ENCODE results near the gene CCDC51.
"Not testable (repeated sequence)": the region's sequence is repeated elsewhere in the genome, so short reads cannot be mapped to it uniquely, and the experiment has no call there.

Gene CCDC51

DNA sequence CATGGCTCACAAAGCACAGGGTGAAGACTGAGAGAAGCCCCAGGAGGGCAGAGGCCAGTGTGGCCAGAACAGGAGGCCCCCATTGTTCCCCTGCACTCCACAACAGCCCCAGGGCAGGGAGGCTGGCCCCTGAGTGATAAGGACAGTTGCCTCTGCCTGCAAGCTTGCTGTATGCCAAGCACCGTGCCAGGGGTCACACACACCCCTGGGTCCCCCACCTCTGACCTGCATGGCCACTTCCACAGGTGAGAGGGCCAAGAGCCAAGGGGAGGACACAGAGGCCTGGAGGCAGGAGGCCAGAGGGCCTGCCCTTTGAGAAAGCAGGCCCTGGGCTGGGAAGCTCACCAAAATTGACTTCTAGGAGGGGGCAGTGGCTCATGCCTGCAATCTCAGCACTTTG is 30.4 kb upstream of the CCDC51 start:
- H3K4me3 Mint-ChIP-seq, result peak overlapping the region; percentile 7

DNA sequence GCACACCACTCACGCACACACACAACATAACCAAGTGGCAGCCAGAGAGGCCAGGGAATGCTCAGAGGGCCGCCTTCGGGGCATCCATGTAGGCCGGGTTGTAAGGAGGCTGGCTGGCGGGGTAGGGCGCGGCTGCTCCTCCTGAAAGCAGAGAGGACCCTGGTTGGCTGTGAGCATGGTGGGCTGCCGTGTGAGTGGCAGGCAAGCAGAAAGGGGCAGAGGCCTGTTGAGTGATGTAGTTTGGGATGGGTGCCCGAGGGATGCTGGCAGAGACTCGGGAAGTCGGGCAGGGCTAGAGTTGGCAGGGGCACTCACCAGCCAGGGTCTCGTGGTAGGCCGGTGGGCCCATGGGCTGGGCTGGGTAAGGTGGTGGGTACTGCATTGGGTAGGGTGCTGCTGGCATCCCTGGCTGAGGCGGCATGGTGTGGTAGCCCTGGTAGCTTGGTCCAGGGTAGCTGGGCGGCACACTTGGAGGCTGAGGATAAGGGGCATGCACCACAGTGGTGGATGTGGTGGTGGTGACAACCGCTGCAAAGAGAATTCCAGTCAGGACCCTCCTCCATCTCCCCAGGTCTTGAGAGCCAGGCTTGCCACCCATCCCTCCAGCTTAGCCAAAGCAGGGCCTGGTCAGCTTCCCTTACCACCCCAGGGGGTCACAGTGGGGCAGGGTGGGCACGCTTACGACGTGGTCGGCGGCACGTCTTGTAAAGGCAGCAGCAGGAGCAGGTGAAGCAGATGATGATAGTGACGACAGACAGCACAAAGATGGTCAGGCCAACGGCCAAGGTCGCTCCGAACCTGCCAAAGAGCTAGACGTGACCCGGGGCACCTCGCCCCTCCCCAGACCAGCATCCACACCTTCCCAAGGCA is 29.4 kb upstream of the CCDC51 start:
- no peaks in the 10 kb centered on the region for H3K27me3 Mint-ChIP-seq
- H3K27ac Mint-ChIP-seq, result peak overlapping the region; percentile 99
- H3K4me1 Mint-ChIP-seq (ENCODE audit: low read depth), result peaks cover 67% of the 10 kb centered on the region
- peak overlapping the region; percentile 7 for H3K4me3 Mint-ChIP-seq
- peaks cover 63% of the 10 kb centered on the region for H3K36me3 Mint-ChIP-seq (ENCODE audit: low read depth)
- no peaks in the 10 kb centered on the region for H3K9me3 Mint-ChIP-seq
- DNase-seq, result no peak

More for the DNA sequence above, 30.4 kb upstream of the CCDC51 start:
- H3K9me3 Mint-ChIP-seq, result no peaks in the 10 kb centered on the region
- H3K27ac Mint-ChIP-seq, result peak overlapping the region; percentile 99
- H3K36me3 Mint-ChIP-seq (ENCODE audit: low read depth), result peaks cover 55% of the 10 kb centered on the region
- peaks cover 68% of the 10 kb centered on the region for H3K4me1 Mint-ChIP-seq (ENCODE audit: low read depth)
- no peaks in the 10 kb centered on the region for H3K27me3 Mint-ChIP-seq
- no peak for DNase-seq

DNA sequence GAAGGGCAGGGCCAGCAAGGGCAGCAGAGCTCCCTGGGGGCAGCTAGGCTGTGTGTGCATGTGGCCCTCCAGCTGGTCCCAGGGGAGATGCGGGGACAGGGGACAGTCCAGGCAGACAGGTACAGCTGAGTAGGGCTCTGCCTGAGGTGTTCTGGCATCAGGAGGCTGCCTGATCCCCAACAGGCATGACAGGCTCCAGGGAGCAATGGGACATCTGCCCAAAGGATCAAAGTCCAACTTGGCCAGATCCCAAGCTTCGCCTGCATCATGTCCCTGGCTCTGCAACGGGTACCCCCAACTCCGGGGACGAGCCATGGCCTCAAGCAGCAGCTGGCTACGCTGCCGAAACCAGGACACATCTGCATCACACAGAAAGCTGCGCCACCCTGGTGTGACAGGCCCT is 28.4 kb upstream of the CCDC51 start:
- Mint-ChIP-seq H3K4me3 (peak overlapping the region; percentile 96), H3K27me3 (no peaks in the 10 kb centered on the region), H3K36me3 (ENCODE audit: low read depth) (peaks cover 68% of the 10 kb centered on the region), H3K9me3 (no peaks in the 10 kb centered on the region), H3K27ac (peak overlapping the region; percentile 99), H3K4me1 (ENCODE audit: low read depth) (peaks cover 62% of the 10 kb centered on the region)
- DNase-seq, result no peak

DNA sequence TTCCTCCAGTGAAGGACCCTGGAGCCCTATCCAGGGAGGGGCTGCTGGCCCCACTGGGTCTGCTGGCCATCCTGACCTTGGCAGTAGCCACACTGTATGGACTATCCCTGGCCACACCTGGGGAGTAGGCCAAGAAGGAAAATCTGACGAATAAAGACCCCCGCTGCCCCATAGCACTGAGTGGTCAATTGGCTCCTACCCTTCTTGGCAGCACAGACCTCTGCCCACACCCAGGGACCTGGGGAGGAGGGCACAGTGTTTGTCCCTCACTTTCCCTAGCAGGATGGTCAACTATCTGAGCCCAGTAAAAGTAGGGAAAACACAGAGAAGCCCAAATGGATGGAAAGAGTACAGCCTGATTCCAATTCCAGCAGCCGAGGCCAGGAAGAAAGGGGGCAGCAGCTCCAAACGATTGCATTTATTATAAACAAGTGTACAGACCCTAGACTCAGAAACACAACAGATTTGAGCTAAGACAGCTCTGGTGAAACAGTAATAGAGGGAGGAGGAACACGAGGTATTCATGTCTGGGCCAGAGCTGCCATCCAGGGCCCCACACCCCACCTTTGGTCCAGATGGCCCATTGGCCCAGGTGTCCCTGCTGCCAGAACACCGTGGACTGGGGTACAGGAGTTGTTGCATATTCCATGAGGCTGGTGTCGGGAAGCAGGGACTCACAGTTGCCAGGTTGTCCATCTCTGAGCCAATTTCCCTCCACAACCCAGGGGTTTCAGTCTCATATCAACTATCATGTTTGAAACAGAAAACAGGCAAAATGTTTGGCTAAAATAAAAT is 27.8 kb upstream of the CCDC51 start:
- no peak for DNase-seq
- Mint-ChIP-seq H3K36me3 (ENCODE audit: low read depth) (peaks cover 65% of the 10 kb centered on the region), H3K27me3 (no peaks in the 10 kb centered on the region), H3K27ac (peak overlapping the region; percentile 99), H3K9me3 (no peaks in the 10 kb centered on the region), H3K4me3 (peak overlapping the region; percentile 96), H3K4me1 (ENCODE audit: low read depth) (peaks cover 56% of the 10 kb centered on the region)

DNA sequence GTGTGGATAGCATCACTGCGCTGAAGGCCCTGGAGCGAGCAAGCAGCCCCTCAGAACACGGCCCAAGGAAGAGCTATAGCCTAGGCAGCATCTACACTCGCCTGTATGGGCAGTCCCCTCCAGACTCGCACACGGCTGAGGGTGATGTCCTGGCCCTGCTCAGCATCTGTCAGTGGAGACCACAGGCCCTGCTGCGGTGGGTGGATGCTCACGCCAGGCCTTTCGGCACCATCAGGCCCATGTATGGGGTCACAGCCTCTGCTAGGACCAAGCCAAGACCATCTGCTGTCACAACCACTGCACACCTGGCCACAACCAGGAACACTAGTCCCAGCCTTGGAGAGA is 27.2 kb upstream of the CCDC51 start:
- Mint-ChIP-seq H3K27ac (peak overlapping the region; percentile 99), H3K4me3 (peak overlapping the region; percentile 96), H3K9me3 (no peaks in the 10 kb centered on the region), H3K4me1 (ENCODE audit: low read depth) (peaks cover 55% of the 10 kb centered on the region), H3K36me3 (ENCODE audit: low read depth) (peaks cover 66% of the 10 kb centered on the region), H3K27me3 (no peaks in the 10 kb centered on the region)
- DNase-seq, result no peak

DNA sequence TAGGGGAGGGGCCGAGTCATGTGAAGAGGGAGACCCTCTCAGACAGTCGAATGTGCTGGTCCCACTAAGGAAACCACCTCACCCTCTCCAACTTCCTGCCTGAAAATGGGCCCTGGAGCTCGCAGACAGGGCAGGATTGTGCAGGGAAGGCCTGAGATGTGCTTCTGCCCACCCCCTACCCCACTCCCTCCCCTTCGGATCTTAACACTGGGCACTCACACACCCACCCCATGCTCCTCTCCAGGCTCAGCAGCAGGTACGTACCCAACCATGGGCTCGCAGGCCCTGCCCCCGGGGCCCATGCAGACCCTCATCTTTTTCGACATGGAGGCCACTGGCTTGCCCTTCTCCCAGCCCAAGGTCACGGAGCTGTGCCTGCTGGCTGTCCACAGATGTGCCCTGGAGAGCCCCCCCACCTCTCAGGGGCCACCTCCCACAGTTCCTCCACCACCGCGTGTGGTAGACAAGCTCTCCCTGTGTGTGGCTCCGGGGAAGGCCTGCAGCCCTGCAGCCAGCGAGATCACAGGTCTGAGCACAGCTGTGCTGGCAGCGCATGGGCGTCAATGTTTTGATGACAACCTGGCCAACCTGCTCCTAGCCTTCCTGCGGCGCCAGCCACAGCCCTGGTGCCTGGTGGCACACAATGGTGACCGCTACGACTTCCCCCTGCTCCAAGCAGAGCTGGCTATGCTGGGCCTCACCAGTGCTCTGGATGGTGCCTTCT is 26.6 kb upstream of the CCDC51 start:
- peaks cover 55% of the 10 kb centered on the region for H3K4me1 Mint-ChIP-seq (ENCODE audit: low read depth)
- H3K27ac Mint-ChIP-seq, result peak overlapping the region; percentile 99
- DNase-seq, result peak; percentile 68
- H3K27me3 Mint-ChIP-seq, result no peaks in the 10 kb centered on the region
- H3K36me3 Mint-ChIP-seq (ENCODE audit: low read depth), result peaks cover 68% of the 10 kb centered on the region
- H3K4me3 Mint-ChIP-seq, result peak overlapping the region; percentile 96
- no peaks in the 10 kb centered on the region for H3K9me3 Mint-ChIP-seq

DNA sequence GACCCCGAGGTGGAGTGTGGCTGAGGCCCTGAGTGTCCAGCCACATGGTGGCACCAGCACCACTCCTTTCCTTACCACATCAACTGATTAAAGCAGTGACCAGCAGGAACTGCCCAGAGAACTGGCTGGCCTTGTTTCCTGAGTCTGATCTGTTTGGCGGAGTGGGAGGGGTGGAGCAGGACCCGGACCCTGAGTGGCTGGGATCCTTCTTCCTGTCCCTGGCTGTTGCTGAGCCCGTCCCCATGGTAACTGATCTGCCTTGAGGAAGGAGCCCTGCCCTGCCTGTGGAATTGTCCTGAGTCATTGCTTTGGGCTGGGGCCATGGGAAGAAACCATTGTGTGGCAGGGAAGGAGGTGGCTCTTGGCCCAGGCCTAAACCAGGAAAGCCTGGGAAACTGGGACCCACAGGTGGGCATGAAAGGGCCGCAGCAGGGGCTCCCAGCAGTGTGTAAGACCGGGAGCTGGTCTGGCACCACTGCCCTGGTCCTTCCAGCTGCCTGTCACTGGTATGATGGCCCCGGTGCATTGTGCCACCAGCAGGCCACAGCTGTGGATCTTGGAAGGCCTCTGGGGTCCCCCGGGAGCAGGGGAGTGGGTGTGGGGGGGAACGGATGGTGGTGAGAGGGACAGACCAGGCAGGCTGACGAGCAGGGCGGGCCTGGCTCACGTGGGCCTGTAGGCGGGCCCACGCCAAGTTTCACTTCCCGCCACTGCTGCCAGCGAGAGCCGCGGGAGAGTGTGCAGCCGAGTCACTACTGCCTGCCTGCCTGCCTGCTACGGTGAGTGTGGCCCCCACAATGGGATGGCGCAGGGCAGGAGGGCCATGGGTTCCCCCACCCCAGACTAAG is 25.8 kb upstream of the CCDC51 start:
- H3K36me3 Mint-ChIP-seq (ENCODE audit: low read depth), result peaks cover 75% of the 10 kb centered on the region
- H3K9me3 Mint-ChIP-seq, result no peaks in the 10 kb centered on the region
- no peaks in the 10 kb centered on the region for H3K27me3 Mint-ChIP-seq
- DNase-seq, result peak; percentile 88
- peak overlapping the region; percentile 96 for H3K4me3 Mint-ChIP-seq
- peak overlapping the region; percentile 99 for H3K27ac Mint-ChIP-seq
- peaks cover 51% of the 10 kb centered on the region for H3K4me1 Mint-ChIP-seq (ENCODE audit: low read depth)

DNA sequence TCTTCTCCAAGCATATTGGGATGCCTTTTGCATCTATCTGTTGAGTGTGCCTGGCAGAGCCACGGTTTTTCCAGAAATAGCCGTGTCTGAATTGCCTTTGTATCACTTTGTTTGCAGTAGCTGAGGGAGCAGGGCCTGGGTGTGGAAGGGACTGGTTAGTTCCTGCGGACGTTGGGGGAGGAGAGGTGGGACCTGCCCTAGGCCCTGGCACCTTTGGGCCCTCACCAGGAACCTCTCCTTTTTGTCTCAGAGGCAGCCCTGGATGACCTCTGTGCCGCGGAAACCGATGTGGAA is 25.3 kb upstream of the CCDC51 start:
- H3K9me3 Mint-ChIP-seq, result no peaks in the 10 kb centered on the region
- H3K4me1 Mint-ChIP-seq (ENCODE audit: low read depth), result peaks cover 48% of the 10 kb centered on the region
- H3K36me3 Mint-ChIP-seq (ENCODE audit: low read depth), result peaks cover 78% of the 10 kb centered on the region
- peak overlapping the region; percentile 96 for H3K4me3 Mint-ChIP-seq
- peak overlapping the region; percentile 99 for H3K27ac Mint-ChIP-seq
- H3K27me3 Mint-ChIP-seq, result no peaks in the 10 kb centered on the region
- DNase-seq, result no peak

DNA sequence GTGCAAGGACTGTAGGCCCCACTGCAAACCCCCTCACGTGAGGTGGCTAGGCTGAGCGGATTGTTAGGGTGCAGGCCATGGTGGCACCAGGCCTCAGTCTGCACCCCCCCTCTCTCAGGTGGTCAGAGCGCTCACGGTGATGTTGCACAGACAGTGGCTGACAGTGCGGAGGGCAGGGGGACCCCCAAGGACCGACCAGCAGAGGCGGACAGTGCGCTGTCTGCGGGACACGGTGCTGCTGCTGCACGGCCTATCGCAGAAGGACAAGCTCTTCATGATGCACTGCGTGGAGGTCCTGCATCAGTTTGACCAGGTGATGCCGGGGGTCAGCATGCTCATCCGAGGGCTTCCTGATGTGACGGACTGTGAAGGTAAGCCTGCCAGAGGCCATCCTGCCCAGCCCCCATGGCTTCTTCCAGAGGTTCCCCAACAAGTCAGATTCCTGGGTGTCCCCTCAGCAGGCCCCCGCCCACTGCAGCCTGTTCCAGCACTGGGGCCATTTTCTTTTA is 24.8 kb upstream of the CCDC51 start:
- H3K4me3 Mint-ChIP-seq, result peak overlapping the region; percentile 96

DNA sequence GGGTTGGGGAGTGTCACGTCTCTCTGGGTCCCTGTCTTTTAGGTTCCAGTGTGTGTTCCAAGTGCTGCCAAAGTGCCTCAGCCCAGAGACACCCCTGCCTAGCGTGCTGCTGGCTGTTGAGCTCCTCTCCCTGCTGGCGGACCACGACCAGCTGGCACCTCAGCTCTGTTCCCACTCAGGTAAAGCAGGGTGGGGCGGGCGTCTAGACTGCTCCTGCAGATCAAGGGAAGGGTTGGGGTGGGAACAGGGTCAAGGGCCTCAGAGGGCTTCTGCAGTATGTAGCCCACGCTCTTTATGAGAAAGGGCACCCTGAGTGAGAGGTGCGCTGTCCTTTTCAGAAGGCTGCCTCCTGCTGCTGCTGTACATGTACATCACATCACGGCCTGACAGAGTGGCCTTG is 23.8 kb upstream of the CCDC51 start:
- H3K27ac Mint-ChIP-seq, result no peak overlapping the region
- peaks cover 34% of the 10 kb centered on the region for H3K4me1 Mint-ChIP-seq (ENCODE audit: low read depth)
- peaks cover 79% of the 10 kb centered on the region for H3K36me3 Mint-ChIP-seq (ENCODE audit: low read depth)
- H3K4me3 Mint-ChIP-seq, result no peak overlapping the region
- H3K27me3 Mint-ChIP-seq, result no peaks in the 10 kb centered on the region
- no peak for DNase-seq
- H3K9me3 Mint-ChIP-seq, result no peaks in the 10 kb centered on the region

More for the DNA sequence above, 24.8 kb upstream of the CCDC51 start:
- no peaks in the 10 kb centered on the region for H3K9me3 Mint-ChIP-seq
- peaks cover 44% of the 10 kb centered on the region for H3K4me1 Mint-ChIP-seq (ENCODE audit: low read depth)
- no peak for DNase-seq
- H3K27me3 Mint-ChIP-seq, result no peaks in the 10 kb centered on the region
- no peak overlapping the region for H3K27ac Mint-ChIP-seq
- H3K36me3 Mint-ChIP-seq (ENCODE audit: low read depth), result peaks cover 79% of the 10 kb centered on the region

DNA sequence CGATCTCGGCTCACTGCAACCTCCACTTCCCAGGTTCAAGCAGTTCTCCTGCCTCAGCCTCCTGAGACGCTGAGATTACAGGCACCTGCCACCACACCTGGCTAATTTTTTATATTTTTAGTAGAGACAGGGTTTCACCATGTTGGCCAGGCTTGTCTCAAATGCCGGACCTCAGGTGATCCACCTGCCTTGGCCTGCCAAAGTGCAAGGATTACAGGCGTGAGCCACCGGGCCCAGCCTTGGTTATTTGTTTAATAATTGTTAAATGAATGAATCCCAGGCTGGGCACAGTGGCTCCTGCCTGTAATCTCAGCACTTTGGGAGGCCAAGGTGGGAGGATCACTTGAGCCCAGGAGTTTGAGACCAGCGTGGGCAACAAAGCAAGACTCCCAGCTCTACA is 21.8 kb upstream of the CCDC51 start:
- H3K27me3 Mint-ChIP-seq, DNase-seq, H3K27ac Mint-ChIP-seq, H3K4me3 Mint-ChIP-seq, H3K9me3 Mint-ChIP-seq: not testable (repeated sequence)
- peaks cover 71% of the 10 kb centered on the region for H3K36me3 Mint-ChIP-seq (ENCODE audit: low read depth)
- peaks cover 14% of the 10 kb centered on the region for H3K4me1 Mint-ChIP-seq (ENCODE audit: low read depth)

DNA sequence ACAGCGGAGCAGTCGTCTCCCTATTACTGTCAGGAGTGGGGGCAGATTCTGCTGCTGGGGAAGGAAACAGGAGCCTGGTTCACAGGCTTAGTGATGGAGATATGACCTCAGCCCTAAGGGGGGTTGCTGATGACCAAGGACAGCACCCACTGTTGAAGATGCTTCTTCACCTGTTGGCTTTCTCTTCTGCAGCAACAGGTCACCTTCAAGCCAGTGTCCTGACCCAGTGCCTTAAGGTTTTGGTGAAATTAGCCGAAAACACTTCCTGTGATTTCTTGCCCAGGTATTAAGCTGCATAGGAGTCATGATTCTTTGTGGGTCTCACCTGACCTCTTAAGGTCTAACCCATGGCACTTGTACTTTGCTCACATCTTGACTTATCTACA is 20.6 kb upstream of the CCDC51 start:
- Mint-ChIP-seq H3K27me3 (no peaks in the 10 kb centered on the region), H3K4me1 (ENCODE audit: low read depth) (peaks cover 7% of the 10 kb centered on the region), H3K27ac (peak overlapping the region; percentile 68), H3K9me3 (no peaks in the 10 kb centered on the region), H3K36me3 (ENCODE audit: low read depth) (peaks cover 68% of the 10 kb centered on the region), H3K4me3 (no peak overlapping the region)
- no peak for DNase-seq

DNA sequence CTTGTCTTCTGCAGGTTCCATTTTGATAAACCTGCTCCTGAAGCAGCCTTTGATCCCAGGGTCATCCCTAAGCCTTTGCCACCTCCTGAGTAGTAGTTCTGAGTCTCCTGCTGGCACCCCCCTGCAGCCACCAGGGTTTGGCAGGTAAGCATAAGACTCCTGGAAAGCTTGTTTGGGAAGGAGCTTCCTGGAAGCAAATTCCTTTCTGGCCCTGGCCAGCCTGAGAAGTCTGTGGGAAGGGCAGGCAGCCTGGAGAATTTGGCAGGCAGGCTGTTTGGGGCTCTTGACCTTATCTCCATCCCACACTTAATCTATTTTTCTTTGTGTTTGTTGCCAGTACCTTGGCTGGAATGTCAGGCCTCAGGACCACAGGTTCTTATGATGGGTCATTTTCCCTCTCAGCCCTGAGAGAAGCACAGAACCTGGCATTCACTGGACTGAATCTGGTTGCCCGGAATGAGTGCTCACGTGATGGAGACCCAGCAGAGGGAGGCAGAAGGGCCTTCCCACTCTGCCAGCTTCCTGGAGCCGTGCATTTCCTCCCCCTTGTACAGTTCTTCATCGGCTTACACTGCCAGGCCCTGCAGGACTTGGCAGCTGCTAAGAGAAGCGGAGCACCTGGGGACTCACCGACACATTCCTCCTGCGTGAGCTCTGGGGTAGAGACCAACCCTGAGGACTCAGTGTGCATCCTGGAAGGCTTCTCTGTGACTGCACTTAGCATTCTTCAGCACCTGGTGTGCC is 20.0 kb upstream of the CCDC51 start:
- Mint-ChIP-seq H3K36me3 (ENCODE audit: low read depth) (peaks cover 67% of the 10 kb centered on the region), H3K9me3 (no peaks in the 10 kb centered on the region), H3K27me3 (no peaks in the 10 kb centered on the region), H3K27ac (no peak overlapping the region), H3K4me1 (ENCODE audit: low read depth) (peaks cover 2% of the 10 kb centered on the region), H3K4me3 (no peak overlapping the region)
- no peak for DNase-seq
